Measurements from ENCODE around the gene ITGB1BP1. TPM values are rescaled to one million over a fixed set of nuclear protein-coding genes. Genes with fewer than 3 reads are reported as not detected.
A peak's percentile ranks its signal among the peaks of the same experiment; 100 is the strongest.

Gene ITGB1BP1
- total RNA-seq (2021) (68.1 and 82.5 TPM in 2 replicates), Bru-seq, nascent RNA (percentile 73 among the genes with signal in this experiment), BruChase-seq, experiment 1, labeled RNA remaining after a 2-hour chase (percentile 81 among the genes with signal in this experiment), BruChase-seq, experiment 2, labeled RNA remaining after a 6-hour chase (percentile 78 among the genes with signal in this experiment)
- long read RNA-seq, full-length matches to known transcripts: 58 of 101 reads
- long read RNA-seq, partial matches to known transcripts: 2 of 101 reads
- long read RNA-seq, other reads (novel, unspliced or antisense): 41 of 101 reads

GRCh38 chr2:9423100-9423921 lies at the start of gene ITGB1BP1, which contains the start of gene CPSF3:
Gene ITGB1BP1 (minus strand): TSS chr2:9423528. CDS start chr2:9418697, 4,831 bp downstream.
Gene CPSF3 (plus strand): TSS chr2:9423654. CDS start chr2:9423774, 120 bp downstream.
- Histone ChIP-seq H4K20me1 (ENCODE audit: insufficient read depth) (peaks cover 2% of the 10 kb centered on the region; the same call in 1 of the 2 replicates), H3K27ac (peak within 1 kb of the TSS; percentile 24), H3K9me2 (ENCODE audit: insufficient read depth) (no peaks in the 10 kb centered on the region), H2AFZ (peak within 1 kb of the TSS; percentile 97), H3K4me3 (peak within 1 kb of the TSS; percentile 80), H3K79me2 (ENCODE audit: low read depth) (peaks cover 78% of the 10 kb centered on the region), H3K36me3 (ENCODE audit: low read depth) (peaks cover 3% of the 10 kb centered on the region; the same call in 1 of the 2 replicates), H3F3A (ENCODE audit: insufficient read depth, low read depth) (no peaks in the 10 kb centered on the region; the same call in 1 of the 2 replicates), H3K4me2 (peak within 1 kb of the TSS; percentile 96), H3K27me3 (ENCODE audit: insufficient read depth, low read depth) (no peaks in the 10 kb centered on the region), H3K9me3 (ENCODE audit: insufficient read depth, low read depth) (no peaks in the 10 kb centered on the region), H3K4me1 (replicated peaks; ENCODE audit: insufficient read depth) (peaks cover 22% of the 10 kb centered on the region)
- intact Hi-C loops (cut with micrococcal nuclease; ENCODE audit: unreplicated experiment): loop anchor here (2.0 to 5.0 kb wide), 6 partner anchors 37 to 1024 kb away; partner anchors contain the start of genes ASAP2 and ODC1
- POLR2A ChIA-PET (ENCODE audit: unreplicated experiment): interaction anchor here (0.5 to 0.7 kb wide), 4 partner anchors 23 to 133 kb away, joined by 3 to 5 read pairs (median 4); partner anchors contain the start of gene ADAM17
- CTCF ChIA-PET: no interaction called here
- BruUV-seq (replicated peaks): no TSS peak
- TF ChIP-seq EZH2 (IDR thresholded peaks at IDR 0.05; ENCODE audit: low read depth) (no peak), CTCF (conservative IDR thresholded peaks at IDR 0.05) (no peak)
- peak; percentile 97 to 98 for DNase-seq

- intact Hi-C loops (cut with micrococcal nuclease; ENCODE audit: unreplicated experiment): no loop called here
- Histone ChIP-seq H3K27ac (no peak overlapping the region), H3K4me3 (no peak overlapping the region), H3K4me1 (replicated peaks; ENCODE audit: insufficient read depth) (peaks cover 11% of the 10 kb centered on the region), H2AFZ (no peak overlapping the region), H4K20me1 (ENCODE audit: insufficient read depth) (no peaks in the 10 kb centered on the region), H3K36me3 (ENCODE audit: low read depth) (peaks cover 13% of the 10 kb centered on the region; the same call in 1 of the 2 replicates), H3K79me2 (ENCODE audit: low read depth) (no peaks in the 10 kb centered on the region; the same call in 1 of the 2 replicates), H3F3A (ENCODE audit: insufficient read depth, low read depth) (peaks cover 46% of the 10 kb centered on the region; the same call in 1 of the 2 replicates), H3K9me3 (ENCODE audit: insufficient read depth, low read depth) (no peaks in the 10 kb centered on the region), H3K9me2 (ENCODE audit: insufficient read depth) (no peaks in the 10 kb centered on the region), H3K4me2 (no peak overlapping the region), H3K27me3 (ENCODE audit: insufficient read depth, low read depth) (no peaks in the 10 kb centered on the region)
- CTCF ChIA-PET: no interaction called here
- TF ChIP-seq CTCF (conservative IDR thresholded peaks at IDR 0.05): no peak
- no peak for TF ChIP-seq EZH2 (IDR thresholded peaks at IDR 0.05; ENCODE audit: low read depth)
- no peak for DNase-seq
- POLR2A ChIA-PET (ENCODE audit: unreplicated experiment): no interaction called here
- no TSS peak for BruUV-seq (replicated peaks)
Measured at GRCh38 chr2:9472511-9472910, 49.2 kb upstream of the ITGB1BP1 start.

GRCh38 chr2:9471206-9471605 lies 47.9 kb upstream of the ITGB1BP1 start:
- intact Hi-C loops (cut with micrococcal nuclease; ENCODE audit: unreplicated experiment): no loop called here
- Histone ChIP-seq H3K36me3 (ENCODE audit: low read depth) (peaks cover 17% of the 10 kb centered on the region; the same call in 1 of the 2 replicates), H3K4me1 (replicated peaks; ENCODE audit: insufficient read depth) (peaks cover 11% of the 10 kb centered on the region), H3K4me2 (no peak overlapping the region), H3K9me2 (ENCODE audit: insufficient read depth) (no peaks in the 10 kb centered on the region), H3K27ac (no peak overlapping the region), H4K20me1 (ENCODE audit: insufficient read depth) (no peaks in the 10 kb centered on the region), H2AFZ (no peak overlapping the region), H3K4me3 (no peak overlapping the region), H3K27me3 (ENCODE audit: insufficient read depth, low read depth) (no peaks in the 10 kb centered on the region), H3K9me3 (ENCODE audit: insufficient read depth, low read depth) (no peaks in the 10 kb centered on the region), H3F3A (ENCODE audit: insufficient read depth, low read depth) (peaks cover 35% of the 10 kb centered on the region; the same call in 1 of the 2 replicates), H3K79me2 (ENCODE audit: low read depth) (no peaks in the 10 kb centered on the region; the same call in 1 of the 2 replicates)
- POLR2A ChIA-PET (ENCODE audit: unreplicated experiment): no interaction called here
- DNase-seq: no peak
- TF ChIP-seq CTCF (conservative IDR thresholded peaks at IDR 0.05): no peak
- TF ChIP-seq EZH2 (IDR thresholded peaks at IDR 0.05; ENCODE audit: low read depth): no peak
- no TSS peak for BruUV-seq (replicated peaks)
- CTCF ChIA-PET: no interaction called here

Measured in PC-9 (cell line).